H1 (cell line): ENCODE results near the gene PTPN1. TPM values are rescaled to one million over a fixed set of nuclear protein-coding genes. Genes with fewer than 3 reads are reported as not detected.

Source experiments
- CTCF ChIA-PET: fragments of 300-600 bp; sonication (Branson Sonifier 250); formaldehyde crosslinking; loops from one replicate; lab custom pipeline; 2021; ENCODE audit not compliant: partially characterized antibody; lab: Charles Lee
- POLR2A ChIA-PET: fragments of 300-600 bp; sonication (Branson Sonifier 250); formaldehyde crosslinking; loops from one replicate; lab custom pipeline; 2021; ENCODE audit warnings: inconsistent platforms; ENCODE audit not compliant: partially characterized antibody; lab: Charles Lee
- DNase-seq, 2 experiments: peaks; one replicate each; pipeline versions ENCODE4 v3.0.0 to v3.0.0-alpha.2; 2010 to 2022; ENCODE audit warnings: low spot score in 2 of 2, low read depth in 1 of 2, mixed read lengths in 1 of 2
- FAIRE-seq: peaks from 2 replicates; lab custom pipeline; 2011; peaks lifted over from hg19 to GRCh38; lab: Jason Lieb, UNC
- H2AFZ ChIP-seq: 2 replicates; pipeline ENCODE4 v1.8.1; 2012; ENCODE audit warnings: low read length, inconsistent platforms
- H2AK5ac ChIP-seq: 2 replicates; pipeline ENCODE4 v1.6.1; 2013; ENCODE audit warnings: low read depth, low read length
- H2BK120ac ChIP-seq: replicated peaks from 2 replicates; pipeline ENCODE3; 2013; ENCODE audit warnings: low read depth, low read length, inconsistent platforms
- H2BK12ac ChIP-seq: 2 replicates; pipeline ENCODE4 v1.6.1; 2013; ENCODE audit warnings: low read depth, low read length
- H2BK15ac ChIP-seq: 2 replicates; pipeline ENCODE4 v1.6.1; 2013; ENCODE audit warnings: low read length
- H2BK20ac ChIP-seq: 2 replicates; pipeline ENCODE4 v1.6.1; 2013; ENCODE audit warnings: low read length
- H2BK5ac ChIP-seq: 2 replicates; pipeline ENCODE4 v1.6.1; 2013; ENCODE audit warnings: low read depth, low read length
- H3K14ac ChIP-seq: 2 replicates; pipeline ENCODE4 v1.6.1; 2013; ENCODE audit warnings: inconsistent platforms; ENCODE audit not compliant: insufficient read length
- H3K18ac ChIP-seq: 2 replicates; pipeline ENCODE4 v1.6.1; 2013; ENCODE audit warnings: low read length; ENCODE audit errors: extremely low read depth
- H3K23ac ChIP-seq: 2 replicates; pipeline ENCODE4 v1.6.1; 2013; ENCODE audit warnings: inconsistent platforms; ENCODE audit not compliant: insufficient read length
- H3K23me2 ChIP-seq: 2 replicates; pipeline ENCODE4 v1.6.1; 2013; ENCODE audit warnings: low read depth, low read length
- H3K27ac ChIP-seq: 2 replicates; pipeline ENCODE4 v1.6.1; 2011; ENCODE audit warnings: low read depth, low read length, inconsistent platforms
- H3K27me3 ChIP-seq, 4 experiments: replicated peaks in 1 of 4; 1 replicate in 1 of 4; 2 replicates in 3 of 4; pipeline versions ENCODE4 v1.6.1 to v1.8.1; 2011 to 2013; ENCODE audit warnings: low read length in 3 of 4, mild to moderate bottlenecking in 3 of 4, inconsistent platforms in 2 of 4, mixed read lengths in 2 of 4, moderate library complexity in 1 of 4; ENCODE audit not compliant: control insufficient read depth in 3 of 4, insufficient read depth in 3 of 4; ENCODE audit errors: extremely low read depth in 1 of 4
- H3K36me3 ChIP-seq, 4 experiments: 2 replicates each; pipeline versions ENCODE4 v1.6.1 to v1.8.1; 2011 to 2013; ENCODE audit warnings: mild to moderate bottlenecking in 4 of 4, low read length in 3 of 4, moderate library complexity in 2 of 4, control low read depth in 1 of 4, inconsistent platforms in 1 of 4; ENCODE audit not compliant: insufficient read depth in 4 of 4, control insufficient read depth in 2 of 4
- H3K4ac ChIP-seq: replicated peaks from 2 replicates; pipeline ENCODE3; 2013; ENCODE audit warnings: low read length, low read depth, mixed read lengths, inconsistent platforms; ENCODE audit not compliant: insufficient read length
- H3K4me1 ChIP-seq, 4 experiments: replicated peaks in 1 of 4; 1 replicate in 1 of 4; 2 replicates in 3 of 4; pipeline versions ENCODE4 v1.6.1 to v1.8.1; 2011 to 2013; ENCODE audit warnings: low read length in 3 of 4, inconsistent platforms in 2 of 4, mixed read lengths in 1 of 4; ENCODE audit not compliant: insufficient read depth in 4 of 4, control insufficient read depth in 3 of 4
- H3K4me2 ChIP-seq, 2 experiments: 2 replicates each; pipeline versions ENCODE4 v1.6.1 to v1.8.1; 2011 to 2013; ENCODE audit warnings: low read depth in 2 of 2, low read length in 2 of 2, control low read depth in 1 of 2, inconsistent platforms in 1 of 2, mild to moderate bottlenecking in 1 of 2; ENCODE audit not compliant: insufficient read depth in 1 of 2
- H3K4me3 ChIP-seq, 4 experiments: fragments of 200-600, 300-600 bp in 1 of 4; sonication (generic), shearing (Covaris generic), sonication (Bioruptor Twin) in 1 of 4; 2 replicates each; pipeline versions ENCODE4 v1.5.1 to v1.8.1; 2011 to 2016; ENCODE audit warnings: low read length in 4 of 4, low read depth in 3 of 4, control low read depth in 2 of 4, inconsistent platforms in 2 of 4, mild to moderate bottlenecking in 2 of 4, mixed read lengths in 1 of 4, moderate library complexity in 1 of 4; ENCODE audit not compliant: insufficient read depth in 2 of 4; ENCODE audit errors: extremely low read depth in 1 of 4
- H3K56ac ChIP-seq: replicated peaks from 2 replicates; pipeline ENCODE3; 2013; ENCODE audit warnings: low read depth, mild to moderate bottlenecking, mixed read lengths, low read length, inconsistent platforms; ENCODE audit not compliant: insufficient read length
- H3K79me1 ChIP-seq: 2 replicates; pipeline ENCODE4 v1.6.1; 2013; ENCODE audit warnings: low read depth, low read length, control low read depth
- H3K79me2 ChIP-seq, 2 experiments: 2 replicates each; pipeline versions ENCODE4 v1.6.1 to v1.8.1; 2012 to 2013; ENCODE audit warnings: low read length in 2 of 2, mild to moderate bottlenecking in 2 of 2, inconsistent platforms in 1 of 2; ENCODE audit not compliant: insufficient read depth in 2 of 2, control insufficient read depth in 1 of 2
- H3K9ac ChIP-seq, 4 experiments: replicated peaks in 1 of 4; 1 replicate in 1 of 4; 2 replicates in 3 of 4; pipeline versions ENCODE4 v1.6.1 to v1.8.1; 2011 to 2013; ENCODE audit warnings: low read depth in 3 of 4, low read length in 3 of 4, control low read depth in 2 of 4, mild to moderate bottlenecking in 2 of 4, moderate library complexity in 2 of 4, inconsistent platforms in 1 of 4; ENCODE audit errors: extremely low read depth in 1 of 4
- H3K9me3 ChIP-seq, 2 experiments: 2 replicates each; pipeline versions ENCODE4 v1.6.1 to v1.8.1; 2012 to 2013; ENCODE audit warnings: mild to moderate bottlenecking in 2 of 2, moderate library complexity in 2 of 2, control low read depth in 1 of 2, inconsistent platforms in 1 of 2, low read depth in 1 of 2, low read length in 1 of 2, mixed read lengths in 1 of 2; ENCODE audit not compliant: insufficient read depth in 2 of 2
- H4K20me1 ChIP-seq, 2 experiments: replicated peaks in 1 of 2; 2 replicates each; pipeline versions ENCODE3 to v1.8.1; 2011 to 2013; ENCODE audit warnings: inconsistent platforms in 2 of 2, low read length in 2 of 2, mild to moderate bottlenecking in 1 of 2; ENCODE audit not compliant: insufficient read depth in 2 of 2, control insufficient read depth in 1 of 2
- H4K5ac ChIP-seq: 2 replicates; pipeline ENCODE4 v1.6.1; 2013; ENCODE audit warnings: low read length, low read depth, mixed read lengths, inconsistent platforms; ENCODE audit not compliant: insufficient read length
- H4K8ac ChIP-seq: 2 replicates; pipeline ENCODE4 v1.8.0; 2013; ENCODE audit warnings: mild to moderate bottlenecking, moderate library complexity, low read length, inconsistent platforms; ENCODE audit not compliant: insufficient read depth; ENCODE audit errors: extremely low read depth
- H4K91ac ChIP-seq: replicated peaks from 2 replicates; pipeline ENCODE3; 2013; ENCODE audit warnings: low read length, mixed read lengths, inconsistent platforms; ENCODE audit not compliant: insufficient read length
- CBX8 ChIP-seq: fragments of 300-800, 300-1000 bp; sonication (generic); IDR thresholded peaks from 2 replicates; pipeline ENCODE4 v1.7.1; 2016; ENCODE audit warnings: low read depth, low read length, borderline replicate concordance
- KDM1A ChIP-seq: fragments of 200-600, 300-600 bp; sonication (generic); IDR thresholded peaks from 2 replicates; pipeline ENCODE4 v1.7.1; 2016; ENCODE audit warnings: mild to moderate bottlenecking, low read length, borderline replicate concordance
- RAD21 ChIP-seq, 2 experiments: IDR thresholded peaks in 1 of 2; conservative IDR thresholded peaks in 1 of 2; 2 replicates each; pipeline ENCODE4 v1.6.1; 2011; ENCODE audit warnings: low read depth in 2 of 2, low read length in 2 of 2, improper control_type of control experiment in 1 of 2, inconsistent platforms in 1 of 2, mild to moderate bottlenecking in 1 of 2, moderate library complexity in 1 of 2
- WGBS, 2 experiments: shearing (Covaris generic) in 1 of 2; methylation state at CpG; one replicate each; pipeline versions ENCODE4 v1.1.6 to v1.1.7; 2013 to 2015; ENCODE audit warnings: low lambda C conversion rate in 2 of 2, mixed read lengths in 2 of 2, inconsistent platforms in 1 of 2, low coverage in 1 of 2, missing lambda C conversion rate in 1 of 2; ENCODE audit not compliant: insufficient replicate concordance in 2 of 2, insufficient coverage in 1 of 2, insufficient read length in 1 of 2; ENCODE audit errors: extremely low coverage in 1 of 2, missing lambda C conversion rate in 1 of 2; 5-methylcytosine and 5-hydroxymethylcytosine counted together
- polyA plus RNA-seq, 7 experiments: library from polyadenylated mRNA; depleted of rRNA in 3 of 7; stranded (reverse) in 5 of 7; unstranded in 2 of 7; fragments of >200 nt in 5 of 7; fragments of 200-250 nt in 2 of 7; gene quantifications; 1 replicate in 5 of 7; 2 replicates in 1 of 7; 4 replicates in 1 of 7; pipeline versions ENCODE4 v1.2.1 to v1.2.3, GENCODE V29; 2011 to 2013; ENCODE audit warnings: missing spikeins in 2 of 7, mixed read lengths in 2 of 7
- total RNA-seq: library from RNA; stranded (reverse); fragmentation: NEBNext Ultra II Directional; extraction: Animal tissue kit (Norgen Biotek cat#: 25700); gene quantifications from 2 replicates; pipeline ENCODE4 v1.2.1, GENCODE V29; 2021
- TF ChIP-seq, protein P1 (sequence below), 3 experiments: IDR thresholded peaks; 1 replicate in 2 of 3; 2 replicates in 1 of 3; pipeline versions ENCODE4 v1.5.1 to v1.6.1; 2011; ENCODE audit warnings: low read length in 3 of 3, mild to moderate bottlenecking in 3 of 3, inconsistent platforms in 2 of 3, low read depth in 1 of 3, moderate library complexity in 1 of 3; ENCODE audit not compliant: insufficient read depth in 1 of 3; ENCODE audit errors: control extremely low read depth in 1 of 3

Gene PTPN1
- total and polyA plus RNA-seq, 2 of the 8 experiments (the other 6 are each of a cell fraction or from before 2014, with no cell fraction given) = 18.6 to 32.1 TPM

DNA sequence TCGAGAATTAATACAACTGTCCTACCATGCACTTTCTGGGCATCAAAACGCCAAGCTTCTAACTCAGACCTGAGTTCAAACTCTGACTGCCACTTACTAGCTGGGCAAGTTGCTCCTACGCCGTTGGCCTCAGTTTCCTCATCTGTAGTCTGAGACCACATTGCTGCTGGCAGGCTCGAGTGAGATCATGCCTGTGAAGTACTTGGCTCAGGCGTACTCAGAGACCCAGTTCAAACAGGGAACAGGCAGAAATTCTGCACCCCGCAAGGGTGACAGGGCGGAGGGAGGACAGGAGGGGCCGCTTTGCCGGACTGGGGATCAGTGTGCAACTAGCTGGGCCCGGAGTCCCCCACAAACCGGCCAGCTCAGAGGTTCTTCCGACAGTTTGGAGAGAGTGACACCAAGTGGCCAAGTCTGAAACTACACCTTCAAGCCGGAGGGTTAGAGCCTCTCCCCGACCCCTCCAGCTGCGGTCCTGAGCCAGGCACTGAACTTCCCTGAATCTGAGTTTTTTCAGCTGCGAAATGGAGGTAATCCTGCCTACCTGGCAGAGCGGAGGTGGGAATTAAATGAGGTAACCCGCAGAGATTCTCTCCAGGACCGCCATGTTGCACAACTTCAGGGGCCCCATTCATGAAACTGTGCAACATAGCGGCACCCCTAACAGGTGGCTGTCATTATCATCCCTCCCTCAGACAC lies 46.0 kb upstream of the PTPN1 start:
- WGBS, 2 experiments = 33% methylated on average over 21 of the region's 21 CpGs; no CpG with 5 or more reads in 1 of the 2 experiments
- Histone ChIP-seq H3K14ac (no peak overlapping the region), H3K27ac (no peak overlapping the region), H4K5ac (no peak overlapping the region), H3K4ac (no peak overlapping the region), H3K36me3 (no peaks in the 10 kb centered on the region), H3K79me1 (no peaks in the 10 kb centered on the region), H2BK15ac (no peak overlapping the region), H3K4me1 (no peaks in the 10 kb centered on the region), H4K20me1 (no peaks in the 10 kb centered on the region), H2BK120ac (peak overlapping the region; percentile 31), H3K4me3 (no peak overlapping the region; a peak in 1 of 8 replicates), H2BK12ac (no peak overlapping the region), H4K91ac (no peak overlapping the region), H3K79me2 (no peaks in the 10 kb centered on the region), H3K23ac (no peak overlapping the region), H3K23me2 (peaks cover 4% of the 10 kb centered on the region; the same call in 1 of the 2 replicates), H3K9me3 (no peaks in the 10 kb centered on the region), H2AK5ac (no peak overlapping the region), H3K56ac (no peak overlapping the region), H3K4me2 (no peak overlapping the region), H3K9ac (no peak overlapping the region; a peak in 1 of 7 replicates), H2BK20ac (no peak overlapping the region), H3K27me3 (no peaks in the 10 kb centered on the region), H2AFZ (no peak overlapping the region), H3K18ac (peak overlapping the region; percentile 32; the same call in 1 of the 2 replicates), H2BK5ac (no peak overlapping the region), H4K8ac (no peak overlapping the region)
- TF ChIP-seq RAD21 (IDR thresholded peaks at IDR 0.05 in 1 of 2, conservative IDR thresholded peaks at IDR 0.05 in 1 of 2; ENCODE audit: low read depth in 2 of 2, low read length in 2 of 2) = peak; percentile 82 to 86
- TF ChIP-seq, protein P1, sequence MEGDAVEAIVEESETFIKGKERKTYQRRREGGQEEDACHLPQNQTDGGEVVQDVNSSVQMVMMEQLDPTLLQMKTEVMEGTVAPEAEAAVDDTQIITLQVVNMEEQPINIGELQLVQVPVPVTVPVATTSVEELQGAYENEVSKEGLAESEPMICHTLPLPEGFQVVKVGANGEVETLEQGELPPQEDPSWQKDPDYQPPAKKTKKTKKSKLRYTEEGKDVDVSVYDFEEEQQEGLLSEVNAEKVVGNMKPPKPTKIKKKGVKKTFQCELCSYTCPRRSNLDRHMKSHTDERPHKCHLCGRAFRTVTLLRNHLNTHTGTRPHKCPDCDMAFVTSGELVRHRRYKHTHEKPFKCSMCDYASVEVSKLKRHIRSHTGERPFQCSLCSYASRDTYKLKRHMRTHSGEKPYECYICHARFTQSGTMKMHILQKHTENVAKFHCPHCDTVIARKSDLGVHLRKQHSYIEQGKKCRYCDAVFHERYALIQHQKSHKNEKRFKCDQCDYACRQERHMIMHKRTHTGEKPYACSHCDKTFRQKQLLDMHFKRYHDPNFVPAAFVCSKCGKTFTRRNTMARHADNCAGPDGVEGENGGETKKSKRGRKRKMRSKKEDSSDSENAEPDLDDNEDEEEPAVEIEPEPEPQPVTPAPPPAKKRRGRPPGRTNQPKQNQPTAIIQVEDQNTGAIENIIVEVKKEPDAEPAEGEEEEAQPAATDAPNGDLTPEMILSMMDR (IDR thresholded peaks at IDR 0.05; ENCODE audit: control extremely low read depth in 1 of 3, insufficient read depth in 1 of 3, low read depth in 1 of 3, low read length in 3 of 3) = peak; percentile 60 to 74 (median 73)
- no peak for TF ChIP-seq CBX8
- peak; percentile 73; the same call in 1 of the 2 replicates for TF ChIP-seq KDM1A
- ChIA-PET CTCF (interaction anchor here (0.6 to 7.7 kb wide), 63 partner anchors 10 to 348 kb away, joined by 3 to 115 read pairs (median 4); partner anchors contain the start of genes CEBPB and PTPN1), POLR2A (interaction anchor here (0.8 to 3.6 kb wide), 2 partner anchors 273 to 276 kb away, joined by 3 to 15 read pairs; partner anchors contain the start of gene CEBPB)
- DNase-seq (peak in 1 of 2 experiments; percentile 77), FAIRE-seq (no peak)
